Activated CD4-positive, alpha-beta T cell treated with anti-CD3 and anti-CD28 coated beads, Interleukin-2, Interleukin-4, amounts not matched to agents 100 ng/mL and 50 ng/mL, durations not matched to agents 16 hours and 8 hours (primary cell): ENCODE results near the gene ICAM3.

Experiments used
- DNase-seq: peaks from one replicate; pipeline ENCODE4 v3.0.0-alpha.2; 2020; ENCODE audit warnings: low spot score

ICAM3 gene

GRCh38 chr19:10318807-10319682 lies 20.4 kb downstream of the ICAM3 start:
- DNase-seq, result no peak

DNA sequence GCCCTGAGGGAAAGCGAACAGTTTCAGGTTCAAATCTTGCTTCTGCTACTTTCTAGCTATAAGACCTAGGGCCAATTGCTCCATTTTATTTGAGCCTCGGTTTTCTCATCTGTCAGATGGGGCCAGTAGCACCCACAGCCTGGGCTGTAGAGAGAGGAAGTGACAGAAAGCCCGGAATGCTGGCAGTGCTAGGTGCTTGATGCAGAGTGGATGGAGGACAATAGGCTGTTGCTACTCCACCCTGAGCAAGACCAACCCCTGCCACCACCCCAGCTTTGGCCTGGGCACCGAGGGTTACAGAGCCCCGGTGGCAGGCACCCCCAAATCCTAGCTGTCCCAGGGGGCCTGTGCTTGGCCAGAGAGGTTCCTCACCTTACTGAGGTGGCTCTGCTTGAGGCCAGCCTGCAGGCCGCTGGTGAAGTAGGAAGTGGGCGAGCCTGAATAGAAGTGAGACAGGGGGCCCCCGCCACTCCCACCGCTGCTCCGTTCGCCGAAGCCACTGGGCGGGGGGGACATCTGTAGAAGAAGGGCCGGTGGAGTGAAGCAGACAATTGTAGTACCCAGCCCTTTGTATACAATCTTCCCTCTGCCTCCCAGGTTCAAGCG lies 21.5 kb downstream of the ICAM3 start:
- no peak for DNase-seq

- no peak for DNase-seq
Observed at GRCh38 chr19:10317045-10317856, 22.2 kb downstream of the ICAM3 start.

DNA sequence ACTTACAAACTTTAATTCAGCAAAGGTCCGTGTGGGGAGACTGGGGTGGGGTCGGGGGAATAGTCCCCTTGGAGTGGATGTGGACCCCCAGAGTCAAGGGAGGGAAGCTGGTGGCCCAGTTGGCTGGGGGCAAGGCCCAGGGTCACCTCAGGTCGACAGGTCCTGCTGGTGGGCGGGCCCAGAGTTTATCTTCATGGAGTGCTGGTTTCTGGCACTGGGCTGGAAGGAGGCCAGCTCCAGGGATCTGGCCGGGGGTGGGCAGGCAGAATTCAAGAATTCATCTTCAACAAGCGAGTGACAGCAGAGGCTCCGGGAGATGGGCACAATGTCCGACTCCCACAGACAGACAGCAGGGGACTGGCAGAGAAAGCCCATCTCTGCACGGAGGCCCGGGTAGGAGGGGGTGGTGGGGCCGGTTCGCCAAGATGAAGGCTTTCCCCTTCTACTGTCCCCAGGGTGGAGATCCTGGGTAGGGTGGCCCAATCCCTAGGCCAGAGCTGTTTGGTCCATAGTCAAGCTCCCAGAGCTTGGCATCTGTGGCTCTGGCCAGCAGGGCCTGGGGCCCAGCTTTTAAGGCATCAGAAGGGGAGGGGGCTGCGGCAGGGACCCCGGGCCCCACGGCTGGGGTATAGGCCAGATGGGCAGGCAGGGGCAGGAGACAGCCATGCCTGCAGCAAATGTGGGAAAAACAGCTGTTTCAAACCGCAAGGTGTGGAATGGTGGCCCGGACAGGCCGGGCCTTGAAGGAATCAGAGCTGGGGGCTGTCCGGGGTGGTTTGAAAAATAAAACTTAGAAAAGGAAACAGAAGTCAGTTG lies 23.0 kb downstream of the ICAM3 start:
- no peak for DNase-seq

DNA sequence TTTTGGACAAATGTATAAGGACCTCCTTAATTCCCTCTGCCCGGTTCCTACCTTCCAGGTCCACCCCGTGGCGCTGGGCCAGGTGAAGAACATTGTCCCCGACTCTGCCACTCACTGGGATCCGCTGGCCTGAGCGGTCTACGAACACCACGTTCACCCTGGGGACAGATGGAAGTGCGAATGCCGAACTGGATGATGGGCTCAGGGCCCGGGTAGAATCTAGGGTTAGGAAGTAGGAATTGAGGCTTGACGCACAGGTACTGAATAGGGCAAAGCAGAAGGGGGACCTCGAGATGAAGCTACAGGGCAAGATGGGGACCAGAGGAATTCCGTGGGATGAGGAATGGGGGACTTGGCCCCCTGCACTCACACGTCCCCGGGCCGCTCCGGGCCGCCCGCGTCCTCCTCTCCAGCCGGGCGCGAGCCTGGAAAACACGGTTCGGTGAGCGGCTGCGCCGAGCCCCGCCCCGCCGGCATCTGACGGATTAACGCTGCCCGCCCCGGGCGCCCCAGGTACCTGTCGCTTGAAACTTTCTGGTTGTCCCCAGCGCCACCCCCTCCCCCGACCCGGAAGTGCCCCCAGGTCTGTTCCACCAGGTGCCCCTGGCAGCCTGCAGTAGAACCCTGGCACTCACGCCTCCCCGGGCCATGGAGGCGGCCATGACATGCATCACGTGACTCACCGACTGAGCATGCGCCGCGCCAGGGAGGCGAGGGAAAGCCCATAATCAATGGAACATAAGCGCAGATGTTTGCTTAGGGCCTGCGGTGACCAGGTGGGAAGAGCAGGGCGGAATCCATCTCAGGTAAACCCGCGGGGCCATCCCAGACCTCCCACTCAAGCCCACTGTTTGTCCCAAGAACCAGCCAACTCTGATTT lies 23.8 kb downstream of the ICAM3 start, which contains the start of gene FDX2:
TSS of gene FDX2 (minus strand) at position 681 of the 880 bp plus-strand sequence. CDS start at position 662, 19 bp downstream.
- peak; percentile 92 for DNase-seq

DNA sequence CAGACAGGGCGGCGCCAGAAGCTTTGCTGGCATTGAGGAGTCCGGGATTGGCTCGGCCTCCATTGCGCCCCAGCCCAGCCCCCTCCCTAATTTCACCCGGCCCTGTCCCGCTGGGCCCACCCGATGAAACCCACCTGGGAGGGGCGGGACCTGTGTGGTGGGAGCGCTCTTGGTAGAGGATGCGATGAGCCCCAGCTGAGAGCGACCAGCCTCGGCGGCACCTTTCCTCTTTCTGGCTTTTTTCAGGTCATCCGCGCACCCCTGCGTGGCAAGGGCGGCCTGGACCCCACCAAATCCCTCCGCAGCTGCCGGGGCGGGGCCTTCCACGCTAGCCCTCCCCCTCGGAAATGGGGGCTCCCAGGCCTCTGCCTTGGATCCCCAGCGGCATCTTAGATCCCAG lies 30.0 kb downstream of the ICAM3 start, which contains the start of gene ZGLP1:
TSS of gene ZGLP1 (minus strand) at position 393 of the 400 bp plus-strand sequence.
- DNase-seq, result no peak

GRCh38 chr19:10306327-10306726 lies 33.1 kb downstream of the ICAM3 start:
- no peak for DNase-seq

DNA sequence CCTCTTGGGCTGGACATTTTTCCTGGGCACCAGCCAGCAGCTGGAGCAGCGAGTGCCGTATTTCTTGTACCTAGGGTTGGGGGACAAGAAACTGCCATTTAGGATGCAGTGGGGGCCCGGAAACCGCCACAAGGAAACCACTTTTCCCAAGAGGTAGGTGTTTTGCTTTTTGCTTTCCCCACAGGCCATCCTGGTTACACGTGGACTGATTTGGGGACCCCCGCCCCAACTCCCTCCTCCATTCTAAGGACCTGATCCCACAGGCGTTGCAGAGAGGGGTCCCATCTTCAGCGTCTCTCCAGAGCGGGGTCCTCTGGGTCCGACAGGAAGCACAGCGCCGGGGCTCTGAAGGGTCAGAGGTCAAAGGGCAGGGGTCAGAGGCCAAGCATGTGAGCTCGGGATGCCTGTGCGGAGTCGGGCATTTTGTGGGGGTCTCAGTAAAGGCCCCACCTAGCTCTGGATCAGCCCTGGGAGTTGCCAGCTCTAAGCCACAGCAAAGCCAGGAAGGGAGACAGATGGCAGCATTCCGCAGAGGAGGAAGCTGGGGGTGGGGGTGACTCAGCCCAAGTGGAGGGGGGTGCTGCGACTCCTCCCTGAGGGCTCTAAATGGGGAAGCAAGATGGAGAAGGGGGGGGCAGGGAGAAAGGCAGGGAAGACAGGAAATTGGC lies 34.2 kb downstream of the ICAM3 start:
- DNase-seq, result no peak

- no peak for DNase-seq
Observed at GRCh38 chr19:10299545-10300458, 39.6 kb downstream of the ICAM3 start.

DNA sequence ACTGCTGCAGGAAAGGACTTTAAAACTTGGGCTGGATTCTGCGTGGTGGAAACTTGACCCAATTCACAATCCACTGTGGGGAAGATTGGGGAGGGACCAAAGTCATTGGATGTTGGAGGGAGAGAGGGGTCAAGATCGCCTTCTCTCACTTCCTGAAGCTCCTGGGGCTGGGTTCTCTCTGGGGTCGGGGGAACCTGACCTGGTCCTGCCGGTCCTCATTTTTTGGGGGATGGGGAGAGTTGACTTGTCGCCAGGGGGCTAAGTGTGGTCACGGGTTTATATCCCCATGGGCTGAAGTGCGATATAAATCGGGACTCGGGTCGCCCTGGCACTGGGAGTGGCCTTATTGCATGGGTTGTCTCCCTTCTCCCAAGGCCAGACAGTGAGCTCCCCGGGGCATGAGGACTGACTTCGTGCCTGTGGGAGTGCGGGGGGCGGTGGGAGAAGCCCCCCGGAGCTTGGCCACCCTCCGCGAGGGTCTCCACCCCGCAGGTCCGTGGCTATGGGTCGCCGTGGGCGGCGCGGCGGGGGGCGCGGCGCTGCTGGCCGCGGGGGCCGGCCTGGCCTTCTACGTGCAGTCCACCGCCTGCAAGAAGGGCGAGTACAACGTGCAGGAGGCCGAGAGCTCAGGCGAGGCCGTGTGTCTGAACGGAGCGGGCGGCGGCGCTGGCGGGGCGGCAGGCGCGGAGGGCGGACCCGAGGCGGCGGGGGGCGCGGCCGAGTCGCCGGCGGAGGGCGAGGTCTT lies 43.4 kb downstream of the ICAM3 start:
- DNase-seq, result no peak

- no peak for DNase-seq
Observed at GRCh38 chr19:10295305-10295846, 44.0 kb downstream of the ICAM3 start.

DNA sequence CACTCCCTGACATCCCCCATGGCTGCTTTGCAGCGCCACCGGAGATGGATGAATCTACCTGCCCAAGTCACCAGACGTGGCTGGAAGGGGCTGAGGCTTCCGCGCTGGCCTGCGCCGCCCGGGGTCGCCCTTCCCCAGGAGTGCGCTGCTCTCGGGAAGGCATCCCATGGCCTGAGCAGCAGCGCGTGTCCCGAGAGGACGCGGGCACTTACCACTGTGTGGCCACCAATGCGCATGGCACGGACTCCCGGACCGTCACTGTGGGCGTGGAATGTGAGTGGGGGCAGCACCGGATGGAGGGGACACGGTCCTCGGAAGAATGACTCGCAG lies 45.1 kb downstream of the ICAM3 start:
- no peak for DNase-seq

- DNase-seq, result no peak
Observed at GRCh38 chr19:10293637-10294367, 45.6 kb downstream of the ICAM3 start.

- no peak for DNase-seq
Observed at GRCh38 chr19:10292789-10293636, 46.4 kb downstream of the ICAM3 start.

DNA sequence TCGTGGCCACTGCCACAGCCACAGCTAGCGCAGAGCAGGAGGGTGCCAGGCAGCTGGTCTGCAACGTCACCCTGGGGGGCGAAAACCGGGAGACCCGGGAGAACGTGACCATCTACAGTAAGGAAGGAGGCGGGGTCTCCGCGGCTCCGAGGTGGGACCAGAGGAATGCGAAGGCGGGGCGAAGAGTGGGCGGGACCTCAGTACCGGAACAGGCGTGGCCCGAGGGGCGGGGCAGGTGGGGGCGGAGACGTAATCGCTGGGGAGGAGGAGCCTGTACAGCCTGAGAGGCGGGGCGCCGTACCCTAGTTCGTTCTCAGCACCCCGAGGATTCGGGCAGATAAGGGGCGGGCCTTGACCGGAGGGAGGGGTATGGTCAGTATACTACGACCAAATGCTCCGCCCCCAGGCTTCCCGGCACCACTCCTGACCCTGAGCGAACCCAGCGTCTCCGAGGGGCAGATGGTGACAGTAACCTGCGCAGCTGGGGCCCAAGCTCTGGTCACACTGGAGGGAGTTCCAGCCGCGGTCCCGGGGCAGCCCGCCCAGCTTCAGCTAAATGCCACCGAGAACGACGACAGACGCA lies 47.1 kb downstream of the ICAM3 start:
- peak; percentile 79 for DNase-seq
